Keratinocyte (primary cell): ENCODE results near the gene RAX2. TPM values are rescaled to one million over a fixed set of nuclear protein-coding genes. Genes with fewer than 3 reads are reported as not detected.

Source experiments
- DNase-seq: peaks from one replicate; pipeline ENCODE4 v3.0.0-alpha.2; 2011; ENCODE audit warnings: low read depth, missing footprints, low spot score
- FAIRE-seq: peaks from 2 replicates; lab custom pipeline; 2011; peaks lifted over from hg19 to GRCh38; lab: Jason Lieb, UNC
- H2AFZ ChIP-seq: 2 replicates; pipeline ENCODE4 v1.6.0; 2012; ENCODE audit warnings: low read length, control low read depth, inconsistent platforms; ENCODE audit not compliant: control insufficient read depth
- H3K27ac ChIP-seq: 2 replicates; pipeline ENCODE4 v1.5.1; 2011; ENCODE audit warnings: low read length; ENCODE audit not compliant: control insufficient read depth, insufficient read depth
- H3K27me3 ChIP-seq: 3 replicates; pipeline ENCODE4 v1.6.0; 2011; ENCODE audit warnings: low read length; ENCODE audit not compliant: control insufficient read depth, insufficient read depth; ENCODE audit errors: extremely low read depth
- H3K36me3 ChIP-seq, 2 experiments: 2 replicates in 1 of 2; 3 replicates in 1 of 2; pipeline ENCODE4 v1.5.1; 2011; ENCODE audit warnings: low read length in 2 of 2, mild to moderate bottlenecking in 1 of 2; ENCODE audit not compliant: control insufficient read depth in 2 of 2, insufficient read depth in 2 of 2; ENCODE audit errors: extremely low read depth in 1 of 2
- H3K4me1 ChIP-seq: 3 replicates; pipeline ENCODE4 v1.5.1; 2011; ENCODE audit warnings: low read length; ENCODE audit not compliant: control insufficient read depth, insufficient read depth; ENCODE audit errors: extremely low read depth
- H3K4me2 ChIP-seq: 3 replicates; pipeline ENCODE4 v1.6.0; 2011; ENCODE audit warnings: low read depth, low read length; ENCODE audit not compliant: control insufficient read depth, insufficient read depth; ENCODE audit errors: extremely low read depth
- H3K4me3 ChIP-seq, 3 experiments: fragments of 200-600 bp in 1 of 3; sonication (generic) in 1 of 3; 2 replicates in 2 of 3; 3 replicates in 1 of 3; pipeline ENCODE4 v1.5.1; 2011 to 2016; ENCODE audit warnings: low read length in 3 of 3, mild to moderate bottlenecking in 3 of 3, control low read depth in 2 of 3, inconsistent platforms in 1 of 3, low read depth in 1 of 3, mixed read lengths in 1 of 3, mixed run types in 1 of 3, moderate library complexity in 1 of 3; ENCODE audit not compliant: control insufficient read depth in 2 of 3, insufficient read depth in 2 of 3; ENCODE audit errors: extremely low read depth in 1 of 3
- H3K79me2 ChIP-seq: 2 replicates; pipeline ENCODE4 v1.6.0; 2012; ENCODE audit warnings: low read length; ENCODE audit not compliant: control insufficient read depth, insufficient read depth
- H3K9ac ChIP-seq: 3 replicates; pipeline ENCODE4 v1.6.0; 2011; ENCODE audit warnings: low read length; ENCODE audit not compliant: control insufficient read depth, insufficient read depth; ENCODE audit errors: extremely low read depth
- H3K9me1 ChIP-seq: 3 replicates; pipeline ENCODE4 v1.6.0; 2011; ENCODE audit warnings: low read length; ENCODE audit not compliant: control insufficient read depth, insufficient read depth; ENCODE audit errors: extremely low read depth
- H3K9me3 ChIP-seq: 2 replicates; pipeline ENCODE4 v1.5.1; 2012; ENCODE audit warnings: low read depth, low read length; ENCODE audit not compliant: control insufficient read depth
- H4K20me1 ChIP-seq: 3 replicates; pipeline ENCODE4 v1.6.0; 2011; ENCODE audit warnings: low read length; ENCODE audit not compliant: control insufficient read depth, insufficient read depth; ENCODE audit errors: extremely low read depth
- CTCF ChIP-seq, 3 experiments: IDR thresholded peaks in 1 of 3; conservative IDR thresholded peaks in 1 of 3; optimal IDR thresholded peaks in 1 of 3; 2 replicates in 2 of 3; 3 replicates in 1 of 3; pipeline versions ENCODE3 to v1.5.1; 2011; ENCODE audit warnings: low read length in 3 of 3, mild to moderate bottlenecking in 3 of 3, moderate library complexity in 2 of 3, control low read depth in 1 of 3, inconsistent platforms in 1 of 3; ENCODE audit not compliant: insufficient read depth in 2 of 3; ENCODE audit errors: extremely low read depth in 1 of 3
- EZH2 ChIP-seq: IDR thresholded peaks from one replicate; pipeline ENCODE4 v1.6.1; 2012; ENCODE audit warnings: inconsistent platforms, mild to moderate bottlenecking, low read length, moderate library complexity
- dilution Hi-C: fragments of 300-500 bp; cut with MboI; formaldehyde crosslinking; loops from one replicate; pipeline ENCODE4 v1.7.0; 2020; ENCODE audit warnings: low sequenced_read_pairs; ENCODE audit not compliant: extremely low pct_ligation_motif_present
- polyA plus RNA-seq, 5 experiments: library from polyadenylated mRNA; depleted of rRNA in 3 of 5; stranded (reverse) in 3 of 5; stranded (forward) in 1 of 5; unstranded in 1 of 5; fragments of >200 nt; gene quantifications; 1 replicate in 1 of 5; 2 replicates in 3 of 5; 3 replicates in 1 of 5; pipeline versions ENCODE4 v1.2.1 to v1.2.3, GENCODE V29; 2011 to 2012; ENCODE audit warnings: missing spikeins in 2 of 5, low read depth in 1 of 5, low replicate concordance in 1 of 5

Gene RAX2
- polyA plus RNA-seq, 1 donor (not counting 4 experiments of a cell fraction or from before 2014, with no cell fraction given): not detected

GRCh38 chr19:3771000-3771905 lies 775 bp downstream of the RAX2 start:
- H3K79me2 ChIP-seq: no peaks in the 10 kb centered on the region
- dilution Hi-C loops: no loop called here
- no peaks in the 10 kb centered on the region for H4K20me1 ChIP-seq
- DNase-seq (no peak), FAIRE-seq (no peak)
- H3K9ac ChIP-seq: no peak overlapping the region
- no peak overlapping the region for H3K27ac ChIP-seq
- no peaks in the 10 kb centered on the region for H3K4me1 ChIP-seq
- H3K36me3 ChIP-seq: peaks cover 5% of the 10 kb centered on the region in 2 experiments
- H2AFZ ChIP-seq: no peak overlapping the region
- H3K9me3 ChIP-seq: no peaks in the 10 kb centered on the region
- no peak overlapping the region for H3K4me2 ChIP-seq
- H3K9me1 ChIP-seq: no peaks in the 10 kb centered on the region
- peaks cover 7% of the 10 kb centered on the region for H3K27me3 ChIP-seq
- TF ChIP-seq EZH2 (peak; percentile 52), CTCF (optimal IDR thresholded peaks at IDR 0.05 in 1 of 3, IDR thresholded peaks at IDR 0.05 in 1 of 3, conservative IDR thresholded peaks at IDR 0.05 in 1 of 3; ENCODE audit: extremely low read depth in 1 of 3, insufficient read depth in 2 of 3, low read length in 3 of 3) (no peak)
- H3K4me3 ChIP-seq: no peak overlapping the region

GRCh38 chr19:3770136-3770999 lies 1.7 kb downstream of the RAX2 start:
- Histone ChIP-seq H3K9ac (no peak overlapping the region), H2AFZ (no peak overlapping the region), H3K4me2 (no peak overlapping the region), H3K79me2 (no peaks in the 10 kb centered on the region), H3K36me3 (peaks cover 5% of the 10 kb centered on the region in 2 experiments), H3K27me3 (peaks cover 7% of the 10 kb centered on the region), H3K4me3 (no peak overlapping the region), H3K9me3 (no peaks in the 10 kb centered on the region), H4K20me1 (no peaks in the 10 kb centered on the region), H3K9me1 (no peaks in the 10 kb centered on the region), H3K27ac (no peak overlapping the region), H3K4me1 (no peaks in the 10 kb centered on the region)
- TF ChIP-seq EZH2 (no peak), CTCF (optimal IDR thresholded peaks at IDR 0.05 in 1 of 3, IDR thresholded peaks at IDR 0.05 in 1 of 3, conservative IDR thresholded peaks at IDR 0.05 in 1 of 3; ENCODE audit: extremely low read depth in 1 of 3, insufficient read depth in 2 of 3, low read length in 3 of 3) (no peak)
- dilution Hi-C loops: no loop called here
- DNase-seq (no peak), FAIRE-seq (no peak)
